HG02610 (cell line): ENCODE data around the gene PPM1L.

ENCODE experiments used
- ATAC-seq: cut with Tn5 transposase; IDR thresholded peaks from one replicate; pipeline ENCODE4 v1.9.1; 2021; ENCODE audit warnings: mild to moderate bottlenecking, moderate library complexity; ENCODE audit not compliant: unreplicated experiment

The PPM1L gene

GRCh38 chr3:160806094-160806493 is 50.1 kb downstream of the PPM1L start:
- no peak for ATAC-seq

- ATAC-seq = no peak
These were observed 50.7 kb downstream of the PPM1L start for GRCh38 chr3:160806686-160807085.

GRCh38 chr3:160808838-160809237 is 52.8 kb downstream of the PPM1L start:
- no peak for ATAC-seq

- ATAC-seq = no peak
These were observed 53.4 kb downstream of the PPM1L start for GRCh38 chr3:160809453-160809852.

- ATAC-seq = no peak
These were observed 54.6 kb downstream of the PPM1L start for GRCh38 chr3:160810362-160811236.

GRCh38 chr3:160811237-160811548 is 55.2 kb downstream of the PPM1L start:
- no peak for ATAC-seq

- no peak for ATAC-seq
These were observed 56.3 kb downstream of the PPM1L start for GRCh38 chr3:160812304-160812703.

GRCh38 chr3:160815280-160815679 is 59.2 kb downstream of the PPM1L start:
- ATAC-seq = no peak

GRCh38 chr3:160820022-160820421 is 64.0 kb downstream of the PPM1L start:
- ATAC-seq = no peak

GRCh38 chr3:160820430-160820829 is 64.4 kb downstream of the PPM1L start:
- no peak for ATAC-seq

- no peak for ATAC-seq
These were observed 66.9 kb downstream of the PPM1L start for GRCh38 chr3:160822936-160823335.

GRCh38 chr3:160825311-160825800 is 69.3 kb downstream of the PPM1L start:
- no peak for ATAC-seq

GRCh38 chr3:160826408-160826807 is 70.4 kb downstream of the PPM1L start:
- ATAC-seq = no peak

GRCh38 chr3:160826991-160827390 is 71.0 kb downstream of the PPM1L start:
- ATAC-seq = no peak

GRCh38 chr3:160827516-160827915 is 71.5 kb downstream of the PPM1L start:
- no peak for ATAC-seq

- ATAC-seq = no peak
These were observed 72.8 kb downstream of the PPM1L start for GRCh38 chr3:160828880-160829279.

- ATAC-seq = no peak
These were observed 73.5 kb downstream of the PPM1L start for GRCh38 chr3:160829486-160830009.

GRCh38 chr3:160830796-160831195 is 74.8 kb downstream of the PPM1L start:
- ATAC-seq = no peak

GRCh38 chr3:160831401-160831800 is 75.4 kb downstream of the PPM1L start:
- ATAC-seq = no peak

GRCh38 chr3:160837394-160837980 is 81.5 kb downstream of the PPM1L start:
- no peak for ATAC-seq

GRCh38 chr3:160840590-160840989 is 84.6 kb downstream of the PPM1L start:
- no peak for ATAC-seq

- ATAC-seq = no peak
These were observed 85.4 kb downstream of the PPM1L start for GRCh38 chr3:160841455-160841854.
